SK-N-SH (cell line): ENCODE results near the gene FRY.

Experiments
- ELF1 ChIP-seq: IDR thresholded peaks from 2 replicates; pipeline ENCODE4 v1.4.0; 2012
- EP300 ChIP-seq, 2 experiments: IDR thresholded peaks; 2 replicates each; pipeline versions ENCODE4 v1.4.0 to v1.6.1; 2012; ENCODE audit warnings: borderline replicate concordance in 1 of 2, low read depth in 1 of 2, low read length in 1 of 2
- EZH2phosphoT487 ChIP-seq: fragments of 200-600 bp; sonication (generic); IDR thresholded peaks from 2 replicates; pipeline ENCODE4 v1.6.1; 2017; ENCODE audit warnings: low read depth, mixed run types, mild to moderate bottlenecking, antibody characterized with exemption, moderate library complexity, borderline replicate concordance
- FOSL2 ChIP-seq: IDR thresholded peaks from 2 replicates; pipeline ENCODE4 v1.4.0; 2012; ENCODE audit warnings: low read depth, mild to moderate bottlenecking, moderate library complexity, borderline replicate concordance
- MXI1 ChIP-seq: IDR thresholded peaks from 2 replicates; pipeline ENCODE4 v1.6.1; 2012; ENCODE audit warnings: mild to moderate bottlenecking, low read depth, low read length, improper control_type of control experiment
- POLR2AphosphoS5 ChIP-seq: IDR thresholded peaks from 2 replicates; pipeline ENCODE4 v1.6.1; 2012; ENCODE audit warnings: low read depth, low read length
- RAD21 ChIP-seq: IDR thresholded peaks from 2 replicates; pipeline ENCODE4 v1.6.1; 2012; ENCODE audit warnings: mild to moderate bottlenecking, low read length
- TAF1 ChIP-seq: IDR thresholded peaks from 2 replicates; pipeline ENCODE4 v1.6.1; 2012; ENCODE audit warnings: low read depth, mild to moderate bottlenecking, low read length, moderate library complexity, borderline replicate concordance
- TF ChIP-seq, protein P1 (sequence below): fragments of 200-600 bp; sonication (generic); IDR thresholded peaks from 2 replicates; pipeline ENCODE4 v1.6.1; 2017; ENCODE audit warnings: antibody characterized with exemption, mild to moderate bottlenecking, moderate library complexity

DNA sequence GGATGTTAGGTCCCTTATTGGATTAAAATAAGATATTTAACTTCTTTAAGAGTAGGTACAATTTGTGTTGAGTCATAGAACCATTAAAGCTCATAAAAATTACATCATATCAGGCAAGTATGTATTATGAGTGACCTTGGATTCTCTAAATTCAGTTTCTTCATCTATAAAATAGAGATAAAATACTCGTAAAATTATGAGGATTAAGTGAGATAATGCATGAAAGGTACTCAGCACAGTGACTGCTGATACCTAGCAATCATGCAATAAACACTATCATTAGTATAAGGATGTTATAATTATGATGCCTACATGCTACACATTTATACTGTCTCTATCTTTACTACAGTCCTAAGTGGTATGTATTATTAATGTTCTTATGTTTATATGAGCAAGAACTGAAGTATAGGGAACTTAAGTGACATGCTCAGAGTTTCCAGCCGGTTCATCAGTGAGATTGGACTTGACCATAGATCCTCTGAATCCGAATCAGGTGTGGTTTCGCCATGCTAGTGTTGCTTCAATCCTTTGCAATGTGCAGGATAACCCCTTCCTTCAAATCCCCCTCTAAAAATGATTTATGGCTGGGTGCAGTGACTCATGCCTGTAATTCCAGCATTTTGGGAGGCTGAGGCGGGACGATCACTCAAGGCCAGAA, 22.9 kb upstream of the FRY start:
- TF ChIP-seq TAF1 (no peak), RAD21 (no peak), ELF1 (no peak), EP300 (IDR thresholded peaks at IDR 0.05; ENCODE audit: borderline replicate concordance in 1 of 2, low read depth in 1 of 2, low read length in 1 of 2) (no peak), POLR2AphosphoS5 (no peak), EZH2phosphoT487 (no peak), FOSL2 (no peak), MXI1 (no peak)
- TF ChIP-seq, protein P1, sequence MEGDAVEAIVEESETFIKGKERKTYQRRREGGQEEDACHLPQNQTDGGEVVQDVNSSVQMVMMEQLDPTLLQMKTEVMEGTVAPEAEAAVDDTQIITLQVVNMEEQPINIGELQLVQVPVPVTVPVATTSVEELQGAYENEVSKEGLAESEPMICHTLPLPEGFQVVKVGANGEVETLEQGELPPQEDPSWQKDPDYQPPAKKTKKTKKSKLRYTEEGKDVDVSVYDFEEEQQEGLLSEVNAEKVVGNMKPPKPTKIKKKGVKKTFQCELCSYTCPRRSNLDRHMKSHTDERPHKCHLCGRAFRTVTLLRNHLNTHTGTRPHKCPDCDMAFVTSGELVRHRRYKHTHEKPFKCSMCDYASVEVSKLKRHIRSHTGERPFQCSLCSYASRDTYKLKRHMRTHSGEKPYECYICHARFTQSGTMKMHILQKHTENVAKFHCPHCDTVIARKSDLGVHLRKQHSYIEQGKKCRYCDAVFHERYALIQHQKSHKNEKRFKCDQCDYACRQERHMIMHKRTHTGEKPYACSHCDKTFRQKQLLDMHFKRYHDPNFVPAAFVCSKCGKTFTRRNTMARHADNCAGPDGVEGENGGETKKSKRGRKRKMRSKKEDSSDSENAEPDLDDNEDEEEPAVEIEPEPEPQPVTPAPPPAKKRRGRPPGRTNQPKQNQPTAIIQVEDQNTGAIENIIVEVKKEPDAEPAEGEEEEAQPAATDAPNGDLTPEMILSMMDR, result no peak
